H9 (cell line): ENCODE results near the gene IL31RA. TPM values are rescaled to one million over a fixed set of nuclear protein-coding genes. Genes with fewer than 3 reads are reported as not detected.

ENCODE experiments used
- DNase-seq: peaks from one replicate; pipeline ENCODE4 v3.0.0-alpha.2; 2017
- H2AFZ ChIP-seq: one replicate; pipeline ENCODE4 v1.6.1; 2013; ENCODE audit warnings: mild to moderate bottlenecking, low read length, control low read depth, moderate library complexity
- H2AK5ac ChIP-seq: 2 replicates; pipeline ENCODE4 v1.6.1; 2013; ENCODE audit warnings: low read length, control low read depth, mixed read lengths; ENCODE audit not compliant: insufficient read length
- H2BK120ac ChIP-seq: one replicate; pipeline ENCODE4 v1.6.1; 2013; ENCODE audit warnings: low read depth, mild to moderate bottlenecking, low read length, control low read depth, inconsistent platforms; ENCODE audit not compliant: poor library complexity, severe bottlenecking
- H2BK12ac ChIP-seq: 2 replicates; pipeline ENCODE4 v1.6.1; 2013; ENCODE audit warnings: low read length, control low read depth, mixed read lengths, low read depth; ENCODE audit not compliant: insufficient read length
- H2BK15ac ChIP-seq: 2 replicates; pipeline ENCODE4 v1.6.1; 2013; ENCODE audit warnings: low read depth, low read length, control low read depth
- H2BK20ac ChIP-seq: one replicate; pipeline ENCODE4 v1.6.1; 2013; ENCODE audit warnings: low read depth, mild to moderate bottlenecking, low read length, control low read depth, inconsistent platforms; ENCODE audit not compliant: poor library complexity, severe bottlenecking
- H2BK5ac ChIP-seq: 2 replicates; pipeline ENCODE4 v1.6.1; 2013; ENCODE audit warnings: low read length, control low read depth, mixed read lengths; ENCODE audit not compliant: insufficient read length
- H3K14ac ChIP-seq: 2 replicates; pipeline ENCODE4 v1.6.1; 2013; ENCODE audit warnings: low read length, control low read depth; ENCODE audit not compliant: insufficient read depth
- H3K18ac ChIP-seq: 2 replicates; pipeline ENCODE4 v1.6.1; 2013; ENCODE audit warnings: low read depth, mild to moderate bottlenecking, mixed read lengths, low read length, control low read depth; ENCODE audit not compliant: insufficient read length
- H3K23ac ChIP-seq: 2 replicates; pipeline ENCODE4 v1.6.1; 2013; ENCODE audit warnings: low read length, control low read depth, mixed read lengths, low read depth; ENCODE audit not compliant: insufficient read length
- H3K23me2 ChIP-seq: 2 replicates; pipeline ENCODE4 v1.6.1; 2013; ENCODE audit warnings: low read depth, mild to moderate bottlenecking, mixed read lengths, low read length, control low read depth; ENCODE audit not compliant: insufficient read length, poor library complexity, severe bottlenecking
- H3K27ac ChIP-seq: 2 replicates; pipeline ENCODE4 v1.5.1; 2013; ENCODE audit warnings: low read length, control low read depth, mixed read lengths, low read depth; ENCODE audit not compliant: insufficient read length
- H3K27me3 ChIP-seq: 2 replicates; pipeline ENCODE4 v1.6.1; 2013; ENCODE audit warnings: low read length, control low read depth, inconsistent platforms; ENCODE audit not compliant: insufficient read depth
- H3K4ac ChIP-seq: 2 replicates; pipeline ENCODE4 v1.6.1; 2013; ENCODE audit warnings: low read depth, mild to moderate bottlenecking, control low read depth, inconsistent platforms, low read length, moderate library complexity
- H3K4me1 ChIP-seq: 2 replicates; pipeline ENCODE4 v1.6.1; 2013; ENCODE audit warnings: low read length, control low read depth, inconsistent platforms; ENCODE audit not compliant: insufficient read depth
- H3K4me2 ChIP-seq: 2 replicates; pipeline ENCODE4 v1.6.1; 2013; ENCODE audit warnings: low read length, control low read depth, mixed read lengths; ENCODE audit not compliant: insufficient read length, insufficient read depth
- H3K56ac ChIP-seq: 2 replicates; pipeline ENCODE4 v1.6.1; 2013; ENCODE audit warnings: low read depth, mild to moderate bottlenecking, mixed read lengths, low read length, control low read depth; ENCODE audit not compliant: insufficient read length
- H3K79me1 ChIP-seq: 2 replicates; pipeline ENCODE4 v1.6.1; 2013; ENCODE audit warnings: low read depth, mild to moderate bottlenecking, moderate library complexity, low read length, control low read depth, inconsistent platforms; ENCODE audit not compliant: insufficient read depth, poor library complexity, severe bottlenecking
- H3K79me2 ChIP-seq: 2 replicates; pipeline ENCODE4 v1.6.1; 2013; ENCODE audit warnings: low read length, control low read depth, inconsistent platforms; ENCODE audit not compliant: insufficient read depth
- H3K9ac ChIP-seq: 2 replicates; pipeline ENCODE4 v1.6.1; 2013; ENCODE audit warnings: low read length, control low read depth, mixed read lengths; ENCODE audit not compliant: insufficient read length; ENCODE audit errors: extremely low read depth
- H3K9me3 ChIP-seq: one replicate; pipeline ENCODE4 v1.6.1; 2013; ENCODE audit warnings: low read depth, low read length, inconsistent platforms; ENCODE audit not compliant: control insufficient read depth
- H3T11ph ChIP-seq: one replicate; pipeline ENCODE4 v1.6.1; 2013; ENCODE audit warnings: mild to moderate bottlenecking, low read length, control low read depth, inconsistent platforms
- H4K20me1 ChIP-seq: one replicate; pipeline ENCODE4 v1.6.1; 2013; ENCODE audit not compliant: control insufficient read depth, insufficient read length, insufficient read depth
- H4K5ac ChIP-seq: 2 replicates; pipeline ENCODE4 v1.6.1; 2013; ENCODE audit warnings: low read depth, mild to moderate bottlenecking, mixed read lengths, low read length, control low read depth; ENCODE audit not compliant: insufficient read length
- H4K8ac ChIP-seq: replicated peaks from 2 replicates; pipeline ENCODE4 v1.6.1; 2013; ENCODE audit warnings: low read length, control low read depth, mixed read lengths, low read depth; ENCODE audit not compliant: insufficient read length
- H4K91ac ChIP-seq: 2 replicates; pipeline ENCODE4 v1.6.1; 2013; ENCODE audit warnings: low read depth, mild to moderate bottlenecking, moderate library complexity, mixed read lengths, low read length, control low read depth; ENCODE audit not compliant: insufficient read length
- H3K27ac Mint-ChIP-seq, 3 experiments: 2 replicates in 2 of 3; 3 replicates in 1 of 3; pipeline ENCODE4 v1.8.0; 2020 to 2021; ENCODE audit warnings: mixed read lengths in 3 of 3, mild to moderate bottlenecking in 1 of 3, moderate library complexity in 1 of 3
- H3K27me3 Mint-ChIP-seq: 2 replicates; pipeline ENCODE4 v1.8.0; 2021; ENCODE audit warnings: low read depth, mild to moderate bottlenecking, moderate library complexity, mixed read lengths
- H3K36me3 Mint-ChIP-seq, 3 experiments: 2 replicates in 2 of 3; 3 replicates in 1 of 3; pipeline ENCODE4 v1.8.0; 2020 to 2021; ENCODE audit warnings: low read depth in 3 of 3, mixed read lengths in 3 of 3; ENCODE audit not compliant: insufficient read depth in 1 of 3
- H3K4me1 Mint-ChIP-seq, 2 experiments: 2 replicates each; pipeline ENCODE4 v1.8.0; 2020; ENCODE audit warnings: mixed read lengths in 2 of 2
- H3K4me3 Mint-ChIP-seq, 2 experiments: 2 replicates in 1 of 2; 3 replicates in 1 of 2; pipeline ENCODE4 v1.8.0; 2020 to 2021; ENCODE audit warnings: mild to moderate bottlenecking in 2 of 2, mixed read lengths in 2 of 2, moderate library complexity in 1 of 2
- H3K9me3 Mint-ChIP-seq, 2 experiments: 2 replicates in 1 of 2; 3 replicates in 1 of 2; pipeline ENCODE4 v1.8.0; 2020; ENCODE audit warnings: mild to moderate bottlenecking in 2 of 2, mixed read lengths in 2 of 2, moderate library complexity in 1 of 2
- WGBS: extraction: QIAGEN DNeasy Blood & Tissue Kit; methylation state at CpG from one replicate; pipeline ENCODE4 v1.1.7; 2013; ENCODE audit warnings: missing lambda C conversion rate, low lambda C conversion rate, mixed read lengths; ENCODE audit not compliant: insufficient read length; ENCODE audit errors: extremely low coverage; 5-methylcytosine and 5-hydroxymethylcytosine counted together
- total RNA-seq: library from RNA; stranded (reverse); gene quantifications from 2 replicates; pipeline ENCODE4 v1.2.1, GENCODE V29; 2021
- TF ChIP-seq, protein P1 (sequence below): fragments of 200-600 bp; sonication (generic); conservative IDR thresholded peaks from 3 replicates; pipeline ENCODE4 v1.8.0; 2021; ENCODE audit warnings: antibody characterized with exemption, mild to moderate bottlenecking

IL31RA gene
- total RNA-seq, 1 experiment from 2014 or later = 0.11 TPM

GRCh38 chr5:55969956-55970355 lies 118.8 kb downstream of the IL31RA start:
- no peaks in the 10 kb centered on the region for H4K20me1 ChIP-seq
- no peak overlapping the region for H3K18ac ChIP-seq
- H3K23me2 ChIP-seq = no peaks in the 10 kb centered on the region
- TF ChIP-seq, protein P1, sequence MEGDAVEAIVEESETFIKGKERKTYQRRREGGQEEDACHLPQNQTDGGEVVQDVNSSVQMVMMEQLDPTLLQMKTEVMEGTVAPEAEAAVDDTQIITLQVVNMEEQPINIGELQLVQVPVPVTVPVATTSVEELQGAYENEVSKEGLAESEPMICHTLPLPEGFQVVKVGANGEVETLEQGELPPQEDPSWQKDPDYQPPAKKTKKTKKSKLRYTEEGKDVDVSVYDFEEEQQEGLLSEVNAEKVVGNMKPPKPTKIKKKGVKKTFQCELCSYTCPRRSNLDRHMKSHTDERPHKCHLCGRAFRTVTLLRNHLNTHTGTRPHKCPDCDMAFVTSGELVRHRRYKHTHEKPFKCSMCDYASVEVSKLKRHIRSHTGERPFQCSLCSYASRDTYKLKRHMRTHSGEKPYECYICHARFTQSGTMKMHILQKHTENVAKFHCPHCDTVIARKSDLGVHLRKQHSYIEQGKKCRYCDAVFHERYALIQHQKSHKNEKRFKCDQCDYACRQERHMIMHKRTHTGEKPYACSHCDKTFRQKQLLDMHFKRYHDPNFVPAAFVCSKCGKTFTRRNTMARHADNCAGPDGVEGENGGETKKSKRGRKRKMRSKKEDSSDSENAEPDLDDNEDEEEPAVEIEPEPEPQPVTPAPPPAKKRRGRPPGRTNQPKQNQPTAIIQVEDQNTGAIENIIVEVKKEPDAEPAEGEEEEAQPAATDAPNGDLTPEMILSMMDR = no peak
- H2BK20ac ChIP-seq = no peak overlapping the region
- Mint-ChIP-seq H3K27ac (no peak overlapping the region), H3K27me3 (no peaks in the 10 kb centered on the region), H3K4me3 (no peak overlapping the region), H3K36me3 (no peaks in the 10 kb centered on the region), H3K9me3 (no peaks in the 10 kb centered on the region), H3K4me1 (no peaks in the 10 kb centered on the region)
- H3K4me2 ChIP-seq = no peak overlapping the region
- no peak overlapping the region for H4K5ac ChIP-seq
- H4K8ac ChIP-seq = no peak overlapping the region
- H3K27ac ChIP-seq = no peak overlapping the region
- H3K56ac ChIP-seq = no peak overlapping the region
- no peak overlapping the region for H2BK120ac ChIP-seq
- no peak overlapping the region for H2AK5ac ChIP-seq
- DNase-seq = no peak
- no peak overlapping the region for H4K91ac ChIP-seq
- no CpG with 5 or more reads among the region's 1 CpG for WGBS
- H3K4me1 ChIP-seq = no peaks in the 10 kb centered on the region
- H3K27me3 ChIP-seq = no peaks in the 10 kb centered on the region
- H3T11ph ChIP-seq = no peak overlapping the region
- no peak overlapping the region for H3K14ac ChIP-seq
- no peak overlapping the region for H3K4ac ChIP-seq
- H3K23ac ChIP-seq = no peak overlapping the region
- no peaks in the 10 kb centered on the region for H3K9me3 ChIP-seq
- H2BK12ac ChIP-seq = no peak overlapping the region
- H2BK5ac ChIP-seq = no peak overlapping the region
- no peaks in the 10 kb centered on the region for H3K79me2 ChIP-seq
- no peaks in the 10 kb centered on the region for H3K79me1 ChIP-seq
- H2AFZ ChIP-seq = no peak overlapping the region
- H2BK15ac ChIP-seq = no peak overlapping the region
- H3K9ac ChIP-seq = no peak overlapping the region

Other genes with a start within 250 kb of the IL31RA start
- gene SLC38A9, start 139.0 kb upstream of the IL31RA start, total RNA-seq = 48.5 and 48.8 TPM in 2 replicates
- gene DDX4, start 113.3 kb upstream of the IL31RA start, total RNA-seq = not detected in 2 replicates
- 10.3 and 11.1 TPM in 2 replicates for gene IL6ST, start 143.6 kb downstream of the IL31RA start, total RNA-seq